Ovary (tissue), 9 donors: Measurements from ENCODE around the gene ADGB. TPM values are rescaled to one million over a fixed set of nuclear protein-coding genes. Genes with fewer than 3 reads are reported as not detected.

ENCODE experiments used
- DNase-seq, 5 donors: peaks; one replicate each; pipeline ENCODE4 v3.0.0-alpha.2; 2019 to 2020
- H3K27ac ChIP-seq, 2 donors: fragments of 200-600 bp; one replicate each; pipeline versions ENCODE4 v1.5.1 to v1.8.0; 2019 to 2022
- H3K27me3 ChIP-seq: fragments of 200-600 bp; one replicate; pipeline ENCODE4 v1.8.0; 2022
- H3K36me3 ChIP-seq: fragments of 200-600 bp; sonication (generic); one replicate; pipeline ENCODE4 v1.5.1; 2019
- H3K4me1 ChIP-seq: one replicate; pipeline ENCODE4 v1.8.1; 2013; ENCODE audit warnings: mild to moderate bottlenecking, moderate library complexity; ENCODE audit not compliant: insufficient read depth
- H3K4me3 ChIP-seq: fragments of 200-600 bp; sonication (generic); one replicate; pipeline ENCODE4 v1.5.1; 2017
- H3K9me3 ChIP-seq, 2 donors: fragments of 200-600 bp in 1 of 2; sonication (generic) in 1 of 2; one replicate each; pipeline versions ENCODE4 v1.5.1 to v1.8.1; 2013 to 2019; ENCODE audit warnings: mild to moderate bottlenecking in 1 of 2, moderate library complexity in 1 of 2
- EP300 ChIP-seq: sonication (generic); formaldehyde crosslinking; IDR thresholded peaks from one replicate; pipeline ENCODE4 v1.6.1; 2017; ENCODE audit warnings: antibody characterized with exemption
- POLR2A ChIP-seq: fragments of 450-650 bp; IDR thresholded peaks from one replicate; pipeline ENCODE4 v1.6.1; 2017; ENCODE audit warnings: antibody characterized with exemption, mild to moderate bottlenecking, moderate library complexity
- WGBS, 3 donors: extraction: QIAGEN DNeasy Blood & Tissue Kit in 1 of 3; methylation state at CpG; one replicate each; pipeline versions ENCODE4 v1.1.5 to v1.1.7; 2013 to 2017; 5-methylcytosine and 5-hydroxymethylcytosine counted together
- intact Hi-C, 4 donors: fragments of 100-400 bp; cut with DNase I; formaldehyde crosslinking; loops; one replicate each; pipeline versions ENCODE4 v1.11.0 to v1.15.1; 2022 to 2023
- polyA plus RNA-seq, 2 donors: library from polyadenylated mRNA; stranded (reverse); fragments of 200-250 nt in 1 of 2; fragments of 350-450 nt in 1 of 2; fragmentation: Illumina TruSeq in 1 of 2; extraction: RNeasy Lipid Tissue Mini Kit (QIAGEN cat#74804) in 1 of 2; gene quantifications; one replicate each; pipeline ENCODE4 v1.2.3, GENCODE V29; 2013 to 2014
- total RNA-seq, 7 donors: library from RNA; depleted of rRNA in 2 of 7; stranded (reverse); fragments of >200 nt in 2 of 7; fragmentation: NEBNext Ultra II Directional in 3 of 7; extraction: Animal tissue kit (Norgen Biotek cat#: 25700) in 3 of 7; gene quantifications; one replicate each; pipeline versions ENCODE4 v1.1.0 to v1.2.4, GENCODE V29; 2016 to 2023
- TF ChIP-seq, protein P1 (sequence below), 3 donors: fragments of 450-650 bp in 2 of 3; fragments of 200-600 bp in 1 of 3; IDR thresholded peaks; one replicate each; pipeline versions ENCODE4 v1.5.1 to v1.8.0; 2016 to 2022; ENCODE audit warnings: antibody characterized with exemption in 3 of 3, mild to moderate bottlenecking in 1 of 3
- donor health status: DM: no; HTN: no; CAD: no; lungs with moderate emphysema.
- donor health status: DM: no; HTN: no; CAD: no.
- donor health status: Bipolar disorder and iron deficiency.
- donor health status: DM: yes; HTN: yes; CAD: no.
- donor health status: DM: no; HTN: no; CAD: no.
- donor health status: DM: yes; HTN: yes; CAD: no.

The ADGB gene
- total and polyA plus RNA-seq, 9 donors = 0.60 to 16.5 (median 0.72) TPM; not detected in 4

DNA sequence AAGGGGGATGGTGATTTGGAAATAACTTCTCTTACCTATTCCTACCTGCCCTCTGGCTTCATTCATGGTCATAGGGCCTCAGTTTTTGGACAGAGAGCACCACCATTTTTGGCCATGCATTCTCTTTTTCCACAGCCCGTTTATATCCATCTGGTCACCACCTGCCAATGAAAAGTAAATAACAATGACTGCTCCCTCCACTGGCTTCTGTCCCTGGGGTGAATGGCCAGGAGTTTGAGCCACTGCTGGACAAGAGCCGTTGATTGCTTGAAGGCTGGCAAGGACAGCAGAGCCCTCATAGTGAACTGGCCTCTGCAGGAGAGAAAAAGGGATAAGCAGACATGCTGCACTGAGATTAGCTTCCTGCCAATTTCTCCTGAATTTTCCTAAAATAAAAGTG is 261.8 kb downstream of the ADGB start:
- DNase-seq = peak in 1 of 5 donors; percentile 32
- 12 to 21% (median 12%) methylated on average over 2 of the region's 2 CpGs for WGBS, 3 donors

DNA sequence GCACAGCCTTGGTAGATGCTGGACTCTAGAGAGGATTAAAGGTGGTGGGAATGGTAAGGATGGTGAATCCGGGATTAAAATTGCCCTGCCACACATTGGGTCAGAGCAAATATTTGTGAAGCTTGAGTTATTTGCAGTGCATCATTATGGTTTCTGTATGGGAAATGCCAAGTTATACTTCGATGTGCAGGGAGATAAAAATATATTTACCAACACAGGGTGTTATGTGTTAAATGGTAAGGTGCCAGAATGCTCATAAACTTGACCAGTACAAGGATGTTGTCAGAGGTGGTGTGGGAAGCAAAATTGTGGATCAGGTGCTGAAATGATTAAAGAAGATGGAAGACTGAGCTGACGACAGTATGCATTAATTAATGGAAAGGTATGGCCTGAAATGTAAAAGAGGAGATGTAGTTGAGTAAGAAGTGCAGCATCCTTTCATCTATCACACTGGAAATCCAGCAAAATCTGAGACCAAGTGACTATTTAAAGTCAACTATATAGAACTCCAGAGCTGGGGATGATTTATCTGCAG is 262.3 kb downstream of the ADGB start:
- WGBS, 3 donors = 50 to 62% (median 54%) methylated on average over 3 of the region's 3 CpGs
- Histone ChIP-seq H3K4me3 (no peak overlapping the region), H3K27me3 (no peaks in the 10 kb centered on the region), H3K36me3 (no peaks in the 10 kb centered on the region), H3K4me1 (no peaks in the 10 kb centered on the region), H3K27ac (no peak overlapping the region), H3K9me3 (no peaks in the 10 kb centered on the region)
- intact Hi-C loops = no loop called here
- DNase-seq = no peak
- TF ChIP-seq POLR2A (no peak), EP300 (no peak)
- TF ChIP-seq, protein P1, sequence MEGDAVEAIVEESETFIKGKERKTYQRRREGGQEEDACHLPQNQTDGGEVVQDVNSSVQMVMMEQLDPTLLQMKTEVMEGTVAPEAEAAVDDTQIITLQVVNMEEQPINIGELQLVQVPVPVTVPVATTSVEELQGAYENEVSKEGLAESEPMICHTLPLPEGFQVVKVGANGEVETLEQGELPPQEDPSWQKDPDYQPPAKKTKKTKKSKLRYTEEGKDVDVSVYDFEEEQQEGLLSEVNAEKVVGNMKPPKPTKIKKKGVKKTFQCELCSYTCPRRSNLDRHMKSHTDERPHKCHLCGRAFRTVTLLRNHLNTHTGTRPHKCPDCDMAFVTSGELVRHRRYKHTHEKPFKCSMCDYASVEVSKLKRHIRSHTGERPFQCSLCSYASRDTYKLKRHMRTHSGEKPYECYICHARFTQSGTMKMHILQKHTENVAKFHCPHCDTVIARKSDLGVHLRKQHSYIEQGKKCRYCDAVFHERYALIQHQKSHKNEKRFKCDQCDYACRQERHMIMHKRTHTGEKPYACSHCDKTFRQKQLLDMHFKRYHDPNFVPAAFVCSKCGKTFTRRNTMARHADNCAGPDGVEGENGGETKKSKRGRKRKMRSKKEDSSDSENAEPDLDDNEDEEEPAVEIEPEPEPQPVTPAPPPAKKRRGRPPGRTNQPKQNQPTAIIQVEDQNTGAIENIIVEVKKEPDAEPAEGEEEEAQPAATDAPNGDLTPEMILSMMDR (IDR thresholded peaks at IDR 0.05) = no peak

More for the DNA sequence above, 261.8 kb downstream of the ADGB start:
- Histone ChIP-seq H3K9me3 (no peaks in the 10 kb centered on the region), H3K4me1 (no peaks in the 10 kb centered on the region), H3K4me3 (no peak overlapping the region), H3K27ac (no peak overlapping the region), H3K36me3 (no peaks in the 10 kb centered on the region), H3K27me3 (no peaks in the 10 kb centered on the region)
- TF ChIP-seq, protein P1 (IDR thresholded peaks at IDR 0.05) = no peak
- TF ChIP-seq EP300 = no peak
- intact Hi-C loops = no loop called here

DNA sequence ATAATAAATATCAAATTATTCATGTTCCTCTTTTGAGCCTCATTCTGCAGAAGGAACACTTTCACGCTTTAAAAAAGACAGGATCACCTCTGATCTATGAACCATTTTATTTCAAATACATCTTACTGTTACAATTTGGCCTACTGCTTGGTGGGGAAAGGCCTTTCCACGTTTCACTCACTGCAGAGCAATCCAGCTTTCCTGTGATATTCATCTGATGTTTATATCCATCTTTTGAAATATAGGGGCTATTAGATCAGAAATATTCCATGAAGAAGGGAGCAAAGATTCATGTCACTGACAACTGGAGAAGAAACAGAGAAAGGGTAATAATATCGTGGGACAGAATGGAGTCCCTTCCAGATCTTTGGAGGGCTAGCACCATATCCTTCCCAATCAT is 262.9 kb downstream of the ADGB start:
- WGBS, 3 donors = 84 to 94% (median 87%) methylated on average over 3 of the region's 3 CpGs

DNA sequence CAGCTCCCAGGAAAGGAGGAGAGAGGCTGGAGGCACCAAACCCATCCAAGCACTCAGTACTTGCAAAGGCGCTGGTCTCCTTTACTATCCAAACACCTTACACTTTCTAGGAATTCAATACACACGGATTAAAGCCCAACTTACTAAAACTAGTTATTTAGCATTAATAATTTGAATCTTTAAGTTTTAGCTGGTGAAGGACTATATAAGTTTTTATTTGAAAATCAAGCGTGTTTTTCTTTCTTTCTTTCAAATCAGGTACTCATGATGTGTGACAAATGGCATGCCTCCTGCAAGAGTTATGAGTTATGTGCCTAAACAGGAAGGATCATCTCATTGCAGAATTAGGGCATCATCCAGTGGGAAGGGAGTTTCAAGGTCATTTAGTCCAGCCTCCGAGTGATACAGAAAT is 263.7 kb downstream of the ADGB start:
- Histone ChIP-seq H3K4me3 (no peak overlapping the region), H3K4me1 (no peaks in the 10 kb centered on the region), H3K27ac (no peak overlapping the region), H3K9me3 (no peaks in the 10 kb centered on the region), H3K36me3 (no peaks in the 10 kb centered on the region), H3K27me3 (no peaks in the 10 kb centered on the region)
- TF ChIP-seq, protein P1 (IDR thresholded peaks at IDR 0.05) = no peak
- no peak for TF ChIP-seq EP300
- no peak for TF ChIP-seq POLR2A
- 51 to 79% (median 69%) methylated on average over 4 of the region's 4 CpGs for WGBS, 3 donors
- no peak for DNase-seq
- intact Hi-C loops = no loop called here

More for the DNA sequence above, 262.9 kb downstream of the ADGB start:
- no peak overlapping the region for H3K4me3 ChIP-seq
- H3K4me1 ChIP-seq = no peaks in the 10 kb centered on the region
- no peak overlapping the region for H3K27ac ChIP-seq
- no peaks in the 10 kb centered on the region for H3K27me3 ChIP-seq
- H3K9me3 ChIP-seq = no peaks in the 10 kb centered on the region
- H3K36me3 ChIP-seq = no peaks in the 10 kb centered on the region
- intact Hi-C loops = no loop called here
- TF ChIP-seq EP300 (no peak), POLR2A (no peak)
- TF ChIP-seq, protein P1 (IDR thresholded peaks at IDR 0.05) = no peak
- no peak for DNase-seq
